Fibroblast of skin of right quadriceps (primary cell): ENCODE results near the gene CPT1B.
"Not testable (repeated sequence)": the region's sequence is repeated elsewhere in the genome, so short reads cannot be mapped to it uniquely, and the experiment has no call there.

Source experiments
- DNase-seq: peaks from one replicate; pipeline ENCODE4 v3.0.0-alpha.2; 2013

CPT1B gene

GRCh38 chr22:50608996-50609395 is 30.8 kb upstream of the CPT1B start:
- no peak for DNase-seq

DNA sequence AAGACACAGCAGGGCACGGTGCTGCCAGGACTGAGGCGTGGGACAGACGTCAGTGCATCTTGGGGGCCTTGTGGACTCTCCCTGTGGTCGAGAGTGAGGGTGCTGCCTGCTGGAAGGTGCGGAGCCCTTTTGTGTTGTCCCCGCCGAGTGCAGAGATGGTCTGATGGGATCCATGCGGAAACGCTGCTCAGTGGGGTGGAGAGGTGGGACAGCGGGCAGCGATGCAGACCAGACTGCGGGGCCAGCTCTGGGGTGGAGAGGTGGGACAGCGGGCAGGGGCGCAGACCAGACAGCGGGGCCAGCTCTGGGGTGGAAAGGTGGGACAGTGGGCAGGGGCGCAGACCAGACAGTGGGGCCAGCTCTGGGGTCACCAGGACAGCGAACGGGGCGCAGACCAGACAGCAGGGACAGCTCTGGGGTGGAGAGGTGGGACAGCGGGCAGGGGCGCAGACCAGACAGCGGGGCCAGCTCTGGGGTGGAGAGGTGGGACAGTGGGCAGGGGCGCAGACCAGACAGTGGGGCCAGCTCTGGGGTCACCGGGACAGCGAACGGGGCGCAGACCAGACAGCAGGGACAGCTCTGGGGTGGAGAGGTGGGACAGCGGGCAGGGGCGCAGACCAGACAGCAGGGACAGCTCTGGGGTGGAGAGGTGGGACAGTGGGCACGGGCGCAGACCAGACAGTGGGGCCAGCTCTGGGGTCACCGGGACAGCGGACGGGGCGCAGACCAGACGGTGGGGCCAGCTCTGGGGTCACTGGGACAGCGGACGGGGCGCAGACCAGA is 30.0 kb upstream of the CPT1B start:
- DNase-seq: not testable (repeated sequence)

GRCh38 chr22:50607659-50608020 is 29.4 kb upstream of the CPT1B start:
- no peak for DNase-seq

DNA sequence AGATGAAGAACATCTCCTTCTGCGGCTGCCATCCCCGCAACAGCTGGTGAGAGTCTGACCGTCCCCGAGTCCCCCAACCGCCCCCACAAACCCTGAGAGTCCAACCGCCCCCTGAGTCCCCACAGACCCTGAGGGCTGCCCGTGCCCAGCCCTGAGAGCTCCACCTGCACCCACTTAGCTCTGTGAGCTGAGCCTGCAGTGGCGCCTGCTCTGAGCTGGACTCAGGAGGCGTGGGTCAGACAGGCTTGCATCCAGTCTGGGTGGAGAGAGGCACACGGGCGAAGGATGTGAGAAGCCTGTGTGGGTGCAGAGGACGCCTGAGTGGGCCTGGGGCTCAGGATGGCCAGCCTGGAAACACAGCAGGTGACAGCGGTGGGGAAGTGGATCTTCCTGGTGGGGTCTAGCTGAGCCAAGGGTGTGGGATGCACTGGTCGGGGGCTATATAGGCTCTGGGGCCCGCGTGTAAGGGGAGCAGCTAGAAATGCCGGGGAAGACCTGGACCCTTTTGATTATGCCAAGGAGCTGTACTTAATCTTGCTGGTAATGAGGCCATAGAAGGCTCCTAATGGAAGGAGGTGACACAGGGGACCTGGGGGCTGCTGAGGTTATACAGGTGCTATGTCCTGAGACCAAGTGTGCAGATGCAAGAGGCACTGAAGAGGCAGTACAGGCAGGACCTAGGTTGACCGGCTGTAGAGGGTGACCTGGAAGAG is 28.9 kb upstream of the CPT1B start:
- no peak for DNase-seq

DNA sequence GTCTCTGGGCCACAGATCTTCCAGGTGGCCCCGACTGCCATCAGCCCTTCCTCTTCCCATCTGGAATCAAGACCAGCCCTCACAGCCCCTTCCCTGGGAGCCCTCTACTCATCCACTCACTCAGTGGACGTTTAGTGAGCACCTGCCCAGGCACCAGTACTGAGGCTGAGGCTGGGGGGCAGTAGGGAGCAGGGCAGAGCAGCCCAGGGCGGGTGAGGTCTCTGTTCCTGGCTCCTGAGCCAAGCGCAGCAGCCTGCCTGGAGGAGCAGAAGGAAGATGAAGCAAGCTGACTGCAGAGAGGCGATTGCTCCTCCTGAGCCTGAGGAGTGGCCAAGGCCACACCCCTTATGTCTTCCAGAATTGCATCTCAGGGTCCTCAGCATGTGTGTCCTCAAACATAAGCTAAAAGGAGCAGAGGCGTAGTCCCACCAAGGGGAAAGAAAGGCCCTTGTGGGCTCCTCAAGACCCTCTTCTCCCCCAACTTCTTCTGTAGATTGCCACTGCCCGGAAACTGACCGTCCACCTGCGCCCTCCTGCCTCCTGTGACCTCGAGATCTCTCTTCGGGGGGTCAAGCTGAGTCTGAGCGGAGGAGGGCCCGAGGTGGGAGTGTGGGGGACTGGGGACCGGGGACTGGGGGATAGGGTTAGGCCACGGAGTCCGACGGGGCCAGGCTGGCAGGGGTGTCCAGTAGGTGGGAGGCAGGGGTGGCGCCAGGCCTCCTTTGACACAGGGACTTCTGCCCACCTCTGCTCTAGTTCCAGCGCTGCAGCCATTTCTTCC is 28.1 kb upstream of the CPT1B start:
- DNase-seq: no peak

DNA sequence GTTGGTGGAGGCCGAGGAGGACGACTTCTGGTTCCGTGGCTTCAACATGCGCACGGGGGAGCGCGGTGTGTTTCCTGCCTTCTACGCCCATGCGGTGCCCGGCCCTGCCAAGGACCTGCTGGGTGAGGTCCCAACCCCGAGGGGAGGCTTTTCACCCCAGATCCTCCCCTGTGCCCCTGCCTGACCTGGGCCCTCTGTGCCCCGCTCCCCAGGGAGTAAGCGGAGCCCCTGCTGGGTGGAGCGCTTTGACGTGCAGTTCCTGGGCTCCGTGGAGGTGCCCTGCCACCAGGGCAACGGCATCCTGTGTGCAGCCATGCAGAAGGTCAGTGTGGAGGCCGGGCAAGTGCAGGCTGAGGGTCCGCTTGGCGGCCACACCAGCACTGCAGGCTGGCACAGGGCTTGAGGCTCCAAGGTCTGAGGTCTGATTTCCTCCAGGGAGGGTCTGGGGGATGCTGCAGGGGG is 27.4 kb upstream of the CPT1B start:
- no peak for DNase-seq

DNA sequence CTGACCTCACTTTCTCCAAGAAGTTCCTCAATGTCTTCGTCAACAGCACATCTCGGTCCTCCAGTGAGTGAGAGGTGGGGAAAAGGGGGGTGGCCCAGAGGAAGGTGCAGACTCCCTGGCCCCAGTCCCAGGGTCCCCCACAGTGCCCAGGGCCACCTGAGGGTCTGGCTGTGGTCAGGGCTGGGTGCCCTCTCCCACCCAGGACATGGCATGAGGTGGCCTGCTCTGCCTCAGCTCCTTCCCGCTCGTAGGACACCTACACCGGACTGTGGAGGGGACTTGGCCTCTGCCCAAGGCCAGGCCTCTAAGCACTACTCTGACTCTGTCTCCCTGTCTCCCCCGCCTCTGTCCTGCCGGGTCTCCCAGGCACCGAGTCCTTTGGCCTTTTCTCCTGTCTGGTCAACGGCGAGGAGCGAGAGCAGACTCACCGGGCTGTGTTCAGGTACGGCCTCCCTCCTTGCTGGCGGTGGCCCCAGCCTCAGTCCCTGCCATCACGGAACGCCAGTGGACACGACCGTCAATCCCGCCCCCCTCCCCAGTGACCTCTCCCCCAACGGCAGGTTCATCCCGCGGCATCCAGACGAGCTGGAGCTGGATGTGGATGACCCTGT is 26.9 kb upstream of the CPT1B start:
- no peak for DNase-seq

- DNase-seq: no peak
These were observed 26.2 kb upstream of the CPT1B start for GRCh38 chr22:50604256-50605001.

DNA sequence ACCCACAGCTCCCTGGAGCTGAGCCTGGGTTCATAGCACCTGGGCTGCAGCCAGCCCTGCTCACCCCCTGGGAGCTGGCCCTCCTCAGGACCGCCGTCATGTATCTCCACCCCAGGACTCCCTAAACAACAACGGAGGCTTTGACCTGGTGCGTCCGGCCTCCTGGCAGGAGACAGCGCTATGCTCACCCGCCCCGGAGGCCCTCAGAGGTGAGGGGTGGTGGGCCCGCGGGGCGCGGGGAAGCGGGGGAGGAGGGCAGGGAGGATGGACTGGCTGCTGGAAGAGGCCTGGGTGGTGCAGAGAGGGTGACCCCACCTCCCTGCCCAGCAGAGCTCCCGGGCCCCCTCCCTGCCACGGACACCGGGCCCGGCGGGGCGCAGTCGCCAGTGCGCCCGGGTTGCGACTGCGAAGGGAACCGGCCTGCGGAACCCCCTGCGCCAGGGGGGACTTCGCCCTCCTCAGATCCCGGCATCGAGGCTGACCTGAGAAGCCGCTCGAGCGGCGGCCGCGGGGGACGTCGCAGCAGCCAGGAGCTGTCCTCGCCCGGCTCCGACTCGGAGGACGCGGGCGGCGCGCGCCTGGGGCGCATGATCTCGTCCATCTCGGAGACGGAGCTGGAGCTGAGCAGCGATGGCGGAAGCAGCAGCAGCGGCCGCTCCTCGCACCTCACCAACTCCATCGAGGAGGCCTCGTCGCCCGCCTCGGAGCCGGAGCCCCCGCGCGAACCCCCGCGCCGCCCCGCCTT is 25.5 kb upstream of the CPT1B start:
- DNase-seq: no peak

DNA sequence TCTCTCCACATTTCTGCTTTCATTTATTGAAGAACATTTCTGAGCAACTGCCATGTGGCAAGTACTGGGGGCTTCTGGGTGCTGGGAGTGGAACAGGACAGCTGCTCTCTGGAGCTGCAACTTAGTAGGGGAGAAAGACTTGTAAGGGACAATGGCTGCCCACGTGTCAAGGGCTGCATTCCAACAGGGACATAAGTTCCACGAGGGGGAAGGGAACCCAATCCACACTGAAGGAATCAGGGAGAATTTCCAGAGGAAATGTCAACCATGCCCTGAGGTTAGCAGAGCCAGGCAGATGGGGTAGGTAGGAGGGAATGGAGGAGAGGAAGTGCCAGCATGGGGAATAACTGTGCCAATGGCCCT is 24.1 kb upstream of the CPT1B start:
- no peak for DNase-seq

DNA sequence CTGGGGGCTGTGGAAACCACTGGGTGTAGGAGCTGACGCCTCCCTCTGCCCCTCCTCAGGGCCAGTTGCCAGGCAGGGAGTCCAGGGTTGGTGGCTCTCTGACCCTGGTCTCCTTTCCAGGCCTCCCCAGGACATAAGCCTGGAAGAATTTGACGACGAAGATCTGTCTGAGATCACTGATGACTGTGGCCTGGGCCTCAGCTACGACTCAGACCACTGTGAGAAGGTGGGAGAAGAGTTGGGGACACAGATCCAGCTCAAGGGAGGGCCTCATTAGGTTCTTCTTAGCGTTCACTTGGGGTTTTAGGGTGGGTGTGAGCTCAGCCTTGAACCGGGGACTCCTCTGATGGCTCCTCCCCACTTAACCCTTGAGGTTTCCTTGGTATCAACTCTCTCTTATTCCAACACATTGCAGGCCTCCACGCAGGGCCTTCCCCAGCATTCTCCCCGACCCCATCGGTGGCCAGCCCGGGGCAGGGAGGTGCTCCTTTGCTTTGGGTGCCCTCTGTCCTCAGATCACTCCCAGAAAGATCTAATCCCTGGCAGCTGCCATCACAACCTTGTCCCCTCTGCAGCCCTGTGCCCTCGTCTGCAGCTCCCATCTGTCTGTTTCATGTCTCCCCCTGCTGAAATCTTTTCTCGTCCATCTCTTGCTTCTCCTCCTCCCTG is 23.6 kb upstream of the CPT1B start:
- DNase-seq: no peak

- DNase-seq: no peak
These were observed 22.9 kb upstream of the CPT1B start for GRCh38 chr22:50600967-50601668.

- DNase-seq: no peak
These were observed 22.3 kb upstream of the CPT1B start, which contains the start of gene MAPK8IP2 for GRCh38 chr22:50600538-50600937. MAPK8IP2 (plus strand) TSS chr22:50600793; CDS start chr22:50600819, 26 bp downstream.

- DNase-seq: peak; percentile 28
These were observed 21.7 kb upstream of the CPT1B start for GRCh38 chr22:50599816-50600455.

DNA sequence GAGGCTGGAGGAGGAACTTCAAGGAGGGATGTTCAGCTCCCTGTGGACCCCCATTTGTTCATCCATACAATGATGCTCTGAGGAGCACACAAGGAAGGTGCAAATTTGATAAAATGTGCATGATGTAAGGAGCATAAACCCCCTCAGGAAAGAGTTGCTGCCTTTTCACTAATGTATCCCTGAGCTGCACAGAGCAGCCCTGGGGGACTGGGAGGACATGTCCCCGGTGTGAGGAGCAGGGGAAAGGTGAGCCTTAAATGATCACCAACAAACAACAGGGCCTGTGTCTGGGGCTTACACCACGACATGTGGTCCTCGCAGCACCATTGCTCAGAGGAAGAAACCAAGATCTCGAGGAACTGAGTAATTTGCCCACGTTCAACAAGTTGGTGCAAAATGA is 18.9 kb upstream of the CPT1B start:
- DNase-seq: no peak

- no peak for DNase-seq
These were observed 17.0 kb upstream of the CPT1B start for GRCh38 chr22:50595189-50595588.

DNA sequence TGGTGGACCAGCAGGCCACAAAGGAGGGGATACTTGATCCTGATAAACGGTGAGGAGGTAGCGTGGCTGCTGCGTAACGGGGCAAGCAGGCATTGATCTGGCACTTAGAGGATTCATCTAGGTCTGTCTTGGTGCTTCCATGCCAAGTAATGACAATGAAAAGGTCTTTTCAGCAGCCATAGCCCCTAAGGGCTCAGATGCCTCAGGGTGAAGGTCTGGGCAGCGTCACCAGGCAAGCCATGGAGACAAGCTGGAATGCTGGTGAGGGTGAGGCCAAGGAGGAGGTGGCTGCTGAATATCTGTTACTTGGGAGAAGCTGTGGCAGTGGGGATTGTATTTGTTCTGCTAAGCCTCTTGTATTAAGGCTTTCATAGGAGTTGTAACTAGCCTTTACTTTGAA is 9.2 kb upstream of the CPT1B start:
- DNase-seq: no peak

GRCh38 chr22:50586416-50586815 is 8.2 kb upstream of the CPT1B start:
- DNase-seq: no peak

- no peak for DNase-seq
These were observed 7.6 kb upstream of the CPT1B start for GRCh38 chr22:50585781-50586180.

DNA sequence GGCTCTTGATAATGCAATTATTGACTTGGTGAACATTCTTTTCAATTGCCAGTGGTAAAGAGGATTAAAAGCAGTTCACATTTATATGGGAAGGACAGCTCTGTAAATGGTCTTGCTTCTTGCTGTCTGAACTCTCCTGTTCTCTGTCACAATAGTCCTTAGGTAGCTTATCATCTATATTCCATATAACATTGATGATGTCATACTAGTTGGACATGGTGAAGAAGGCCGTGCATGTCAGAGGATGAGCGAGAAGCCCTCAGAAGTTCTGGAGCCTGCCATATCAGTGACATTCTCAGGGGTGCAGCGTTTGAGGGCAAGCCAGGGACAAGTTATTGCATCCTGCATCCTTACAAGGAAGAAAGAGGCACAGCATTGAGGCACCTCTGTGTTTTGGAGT is 7.0 kb upstream of the CPT1B start:
- DNase-seq: no peak
